MCF 10A (cell line): ENCODE results near the gene BEND3. TPM values are rescaled to one million over a fixed set of nuclear protein-coding genes. Genes with fewer than 3 reads are reported as not detected.

Experiments used
- BruUV-seq: library from RNA; stranded (reverse); fragments of 400-500 nt; replicated peaks from 2 replicates; lab custom pipeline; 2021; lab: Mats Ljungman, UMichigan
- CTCF ChIA-PET: fragments of 300-600 bp; sonication (Branson Sonifier 250); formaldehyde crosslinking; extraction: SDS; loops from one replicate; lab custom pipeline; 2021; ENCODE audit warnings: antibody characterized with exemption, inconsistent platforms; lab: Yijun Ruan, JAX
- POLR2A ChIA-PET: fragments of 300-600, 350-650 bp; sonication (Branson Sonifier 250); formaldehyde crosslinking; extraction: SDS; loops from one replicate; lab custom pipeline; 2020; ENCODE audit warnings: antibody characterized with exemption, inconsistent platforms; lab: Yijun Ruan, JAX
- DNase-seq: peaks from one replicate; pipeline ENCODE4 v3.0.0-alpha.2; 2018; ENCODE audit not compliant: unreplicated experiment
- H3K27ac Mint-ChIP-seq: one replicate; pipeline ENCODE4 v1.8.0; 2022; ENCODE audit warnings: mild to moderate bottlenecking, low read depth, mixed read lengths; ENCODE audit not compliant: unreplicated experiment
- H3K27me3 Mint-ChIP-seq: one replicate; pipeline ENCODE4 v1.8.0; 2022; ENCODE audit warnings: mixed read lengths; ENCODE audit not compliant: insufficient read depth, unreplicated experiment
- H3K36me3 Mint-ChIP-seq: one replicate; pipeline ENCODE4 v1.8.0; 2022; ENCODE audit warnings: mild to moderate bottlenecking, moderate library complexity, mixed read lengths; ENCODE audit not compliant: insufficient read depth, unreplicated experiment
- H3K4me1 Mint-ChIP-seq: one replicate; pipeline ENCODE4 v1.8.0; 2022; ENCODE audit warnings: mixed read lengths; ENCODE audit not compliant: insufficient read depth, unreplicated experiment
- H3K4me3 Mint-ChIP-seq: one replicate; pipeline ENCODE4 v1.8.0; 2022; ENCODE audit warnings: mild to moderate bottlenecking, moderate library complexity, mixed read lengths; ENCODE audit not compliant: unreplicated experiment
- H3K9me3 Mint-ChIP-seq: one replicate; pipeline ENCODE4 v1.8.0; 2022; ENCODE audit warnings: mixed read lengths; ENCODE audit not compliant: unreplicated experiment
- intact Hi-C: fragments of 100-400 bp; cut with micrococcal nuclease; formaldehyde crosslinking; loops from 2 replicates; pipeline ENCODE4 v1.14.1; 2022
- total RNA-seq: library from RNA; stranded (reverse); gene quantifications from 2 replicates; pipeline ENCODE4 v1.2.3, GENCODE V29; 2022
- TF ChIP-seq, protein P1 (sequence below): fragments of 200-600 bp; IDR thresholded peaks from one replicate; pipeline ENCODE4 v1.8.0; 2022; ENCODE audit warnings: antibody characterized with exemption, mild to moderate bottlenecking; ENCODE audit not compliant: unreplicated experiment

The BEND3 gene
- total RNA-seq, 1 experiment from 2014 or later = 3.1 TPM

DNA sequence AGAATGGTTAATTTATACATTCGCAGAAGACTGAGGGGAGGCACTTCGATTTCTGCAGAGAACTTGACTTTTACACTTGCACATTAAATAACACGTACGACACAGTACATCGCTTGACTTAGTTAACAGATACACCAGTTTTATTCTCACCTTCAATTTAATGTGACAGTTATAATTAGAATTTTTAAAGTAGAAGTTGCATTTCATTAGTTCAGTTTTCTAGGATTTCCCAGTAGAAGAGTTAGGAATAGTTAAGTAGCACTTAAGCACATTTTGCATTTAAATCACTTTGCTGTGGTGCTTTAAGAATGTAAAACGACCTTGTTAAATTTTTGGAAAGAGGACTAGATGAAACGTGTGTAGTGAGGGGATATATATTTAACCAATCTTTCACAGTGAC, 1.6 kb upstream of the BEND3 start:
- intact Hi-C loops = loop anchor here (10.0 kb wide), 1 partner anchor 128 kb away; no protein-coding TSS in a partner anchor
- Mint-ChIP-seq H3K9me3 (no peaks in the 10 kb centered on the region), H3K36me3 (no peaks in the 10 kb centered on the region), H3K27me3 (no peaks in the 10 kb centered on the region), H3K4me3 (no peak overlapping the region), H3K27ac (no peak overlapping the region), H3K4me1 (no peaks in the 10 kb centered on the region)
- CTCF ChIA-PET = interaction anchor here (1.3 kb wide), 1 partner anchor 15 kb away, joined by 4 read pairs; no protein-coding TSS in a partner anchor
- TF ChIP-seq, protein P1, sequence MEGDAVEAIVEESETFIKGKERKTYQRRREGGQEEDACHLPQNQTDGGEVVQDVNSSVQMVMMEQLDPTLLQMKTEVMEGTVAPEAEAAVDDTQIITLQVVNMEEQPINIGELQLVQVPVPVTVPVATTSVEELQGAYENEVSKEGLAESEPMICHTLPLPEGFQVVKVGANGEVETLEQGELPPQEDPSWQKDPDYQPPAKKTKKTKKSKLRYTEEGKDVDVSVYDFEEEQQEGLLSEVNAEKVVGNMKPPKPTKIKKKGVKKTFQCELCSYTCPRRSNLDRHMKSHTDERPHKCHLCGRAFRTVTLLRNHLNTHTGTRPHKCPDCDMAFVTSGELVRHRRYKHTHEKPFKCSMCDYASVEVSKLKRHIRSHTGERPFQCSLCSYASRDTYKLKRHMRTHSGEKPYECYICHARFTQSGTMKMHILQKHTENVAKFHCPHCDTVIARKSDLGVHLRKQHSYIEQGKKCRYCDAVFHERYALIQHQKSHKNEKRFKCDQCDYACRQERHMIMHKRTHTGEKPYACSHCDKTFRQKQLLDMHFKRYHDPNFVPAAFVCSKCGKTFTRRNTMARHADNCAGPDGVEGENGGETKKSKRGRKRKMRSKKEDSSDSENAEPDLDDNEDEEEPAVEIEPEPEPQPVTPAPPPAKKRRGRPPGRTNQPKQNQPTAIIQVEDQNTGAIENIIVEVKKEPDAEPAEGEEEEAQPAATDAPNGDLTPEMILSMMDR = no peak
- no peak for DNase-seq
- BruUV-seq = no TSS peak
- POLR2A ChIA-PET = interaction anchor here (1.8 kb wide), 1 partner anchor 95 kb away, joined by 6 read pairs; no protein-coding TSS in a partner anchor

DNA sequence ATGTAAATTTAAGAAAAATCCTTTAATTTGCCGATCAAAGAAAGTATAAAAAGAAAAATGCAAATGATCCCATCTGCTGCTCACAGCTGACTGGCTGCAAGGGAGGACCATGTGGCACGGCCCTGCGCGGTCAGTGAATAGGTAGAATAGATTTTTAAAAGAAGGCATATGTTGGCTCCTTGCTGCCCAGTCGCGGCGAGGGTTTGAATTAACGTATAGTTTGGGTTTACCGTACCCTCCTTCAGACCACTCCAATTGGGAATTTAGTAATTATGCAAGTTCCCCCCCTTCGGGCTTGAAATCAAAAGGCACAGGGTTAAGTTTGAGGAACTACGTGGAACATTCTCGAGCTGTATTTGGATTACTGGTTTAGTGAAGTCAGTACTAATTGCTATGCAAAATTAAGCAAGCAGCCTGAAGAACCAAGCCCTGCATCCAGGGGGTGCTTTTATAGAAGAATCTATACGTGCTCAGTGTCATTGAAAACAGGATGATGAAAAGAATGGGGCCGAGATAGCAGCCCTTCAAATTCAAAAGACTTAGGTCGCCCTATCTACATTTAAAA, 1.1 kb upstream of the BEND3 start:
- H3K27ac Mint-ChIP-seq = peak overlapping the region; percentile 23
- TF ChIP-seq, protein P1 = no peak
- CTCF ChIA-PET = interaction anchor here (0.9 to 1.3 kb wide), 3 partner anchors 15 to 605 kb away, joined by 3 to 4 read pairs (median 3); no protein-coding TSS in a partner anchor
- no peaks in the 10 kb centered on the region for H3K9me3 Mint-ChIP-seq
- H3K4me1 Mint-ChIP-seq = no peaks in the 10 kb centered on the region
- peak overlapping the region; percentile 71 for H3K4me3 Mint-ChIP-seq
- no peaks in the 10 kb centered on the region for H3K36me3 Mint-ChIP-seq
- no peaks in the 10 kb centered on the region for H3K27me3 Mint-ChIP-seq
- POLR2A ChIA-PET = interaction anchor here (0.7 to 1.8 kb wide), 8 partner anchors 11 to 343 kb away, joined by 3 to 8 read pairs (median 6); partner anchors contain the start of genes MTRES1 and PDSS2
- DNase-seq = no peak
- intact Hi-C loops = loop anchor here (10.0 kb wide), 1 partner anchor 128 kb away; no protein-coding TSS in a partner anchor
- BruUV-seq = no TSS peak

DNA sequence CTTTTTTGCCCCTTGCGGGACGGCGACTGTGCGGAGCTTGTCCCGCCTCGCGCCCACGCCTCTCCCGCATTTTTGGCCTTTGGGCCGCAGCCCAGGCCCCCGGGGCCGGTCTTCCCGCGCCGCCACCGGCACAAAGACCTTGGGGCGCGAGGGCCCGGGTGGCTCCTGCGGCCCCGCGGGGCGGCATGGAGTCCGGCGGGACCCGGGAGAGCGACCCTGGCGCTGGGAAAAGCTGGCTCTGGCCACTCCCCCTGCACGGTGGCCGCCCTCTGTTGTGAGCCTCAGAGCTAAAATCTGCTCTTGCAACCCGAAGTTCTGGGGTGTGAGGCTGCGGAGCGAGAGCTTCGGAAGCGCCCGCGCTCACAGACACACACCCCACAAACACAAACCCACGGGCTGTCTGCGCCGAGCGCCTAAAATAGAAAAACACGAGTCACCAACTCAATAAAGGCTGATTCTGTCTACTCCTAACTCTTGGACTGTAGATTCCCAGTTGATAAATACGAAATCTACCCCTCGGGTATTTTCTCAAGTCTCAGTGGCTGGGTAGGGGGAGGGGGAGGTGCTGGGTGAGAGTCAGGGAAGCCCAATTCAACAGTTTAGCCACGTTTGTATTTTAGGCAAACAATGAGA, 496 bp upstream of the BEND3 start:
- H3K9me3 Mint-ChIP-seq = no peaks in the 10 kb centered on the region
- intact Hi-C loops = loop anchor here (10.0 kb wide), 1 partner anchor 129 kb away; no protein-coding TSS in a partner anchor
- H3K4me3 Mint-ChIP-seq = peak overlapping the region; percentile 71
- H3K36me3 Mint-ChIP-seq = no peaks in the 10 kb centered on the region
- POLR2A ChIA-PET = interaction anchor here (0.6 to 1.8 kb wide), 12 partner anchors 9 to 781 kb away, joined by 3 to 8 read pairs (median 4); partner anchors contain the start of genes MTRES1 and PDSS2
- H3K4me1 Mint-ChIP-seq = no peaks in the 10 kb centered on the region
- no TSS peak for BruUV-seq
- DNase-seq = peak; percentile 60
- TF ChIP-seq, protein P1 = no peak
- H3K27me3 Mint-ChIP-seq = no peaks in the 10 kb centered on the region
- peak overlapping the region; percentile 23 for H3K27ac Mint-ChIP-seq
- CTCF ChIA-PET = interaction anchor here (0.5 to 1.3 kb wide), 8 partner anchors 13 to 604 kb away, joined by 3 to 5 read pairs (median 3); no protein-coding TSS in a partner anchor
